Measurements from ENCODE around the gene ATM.

The ATM gene

GRCh38 chr11:108224911-108225786 is 2.3 kb downstream of the ATM start:
- Histone ChIP-seq H3K4me2 (ENCODE audit: low read length, poor library complexity, severe bottlenecking) (peak overlapping the region; percentile 73), H2BK15ac (ENCODE audit: low read depth, poor library complexity, severe bottlenecking) (no peak overlapping the region)

GRCh38 chr11:108226036-108226435 is 3.2 kb downstream of the ATM start:
- 100% methylated on average over 1 of the region's 2 CpGs for WGBS

More at GRCh38 chr11:108224911-108225786, 2.3 kb downstream of the ATM start:
- peak overlapping the region in 1 of 2 experiments; percentile 54 for H2BK12ac ChIP-seq (ENCODE audit: low read length in 2 of 2)
- peak overlapping the region in 1 of 2 experiments; percentile 91 for H3K4me3 ChIP-seq (ENCODE audit: insufficient read depth in 1 of 2, low read depth in 1 of 2, low read length in 2 of 2)
- H2BK5ac ChIP-seq (ENCODE audit: low read depth, low read length, poor library complexity, severe bottlenecking), result no peak overlapping the region
- H4K91ac ChIP-seq (ENCODE audit: low read length), result peak overlapping the region; percentile 50
- no peaks in the 10 kb centered on the region for H3K9me3 ChIP-seq (ENCODE audit: control insufficient read depth, low read length)
- H3K18ac ChIP-seq (ENCODE audit: low read depth in 1 of 2, low read length in 2 of 2), result no peak overlapping the region
- 94% methylated on average over 14 of the region's 14 CpGs for WGBS
- peak overlapping the region; percentile 41 for H4K8ac ChIP-seq (ENCODE audit: low read length)
- no peak overlapping the region for H3K14ac ChIP-seq (ENCODE audit: low read length in 2 of 2)
- no peak overlapping the region for H3K27ac ChIP-seq (ENCODE audit: low read length, poor library complexity, severe bottlenecking)
- peak overlapping the region; percentile 69 for H2AK5ac ChIP-seq (ENCODE audit: low read length, severe bottlenecking)
- H3K9ac ChIP-seq (ENCODE audit: low read length), result peak overlapping the region; percentile 93
- H3K23ac ChIP-seq (ENCODE audit: low read length in 2 of 2), result no peak overlapping the region
- DNase-seq, result no peak
- H2AFZ ChIP-seq (ENCODE audit: low read depth, low read length), result no peak overlapping the region
- H3K4ac ChIP-seq (ENCODE audit: low read depth in 1 of 2, low read length in 2 of 2), result no peak overlapping the region
- H3K36me3 ChIP-seq (ENCODE audit: control insufficient read depth in 1 of 2, insufficient read depth in 2 of 2, low read depth in 1 of 2, low read length in 2 of 2), result peaks cover 6 to 34% of the 10 kb centered on the region in 2 experiments
- H2BK120ac ChIP-seq (ENCODE audit: low read depth, low read length), result no peak overlapping the region
- peaks cover 2% of the 10 kb centered on the region for H3K79me1 ChIP-seq (replicated peaks; ENCODE audit: low read length, poor library complexity, severe bottlenecking)
- peaks cover 3% of the 10 kb centered on the region for H3K4me1 ChIP-seq (ENCODE audit: control insufficient read depth, insufficient read depth, low read depth, low read length)
- no peaks in the 10 kb centered on the region for H3K27me3 ChIP-seq (ENCODE audit: control insufficient read depth in 1 of 2, insufficient read depth in 1 of 2, low read length in 2 of 2)

GRCh38 chr11:108228251-108228650 is 5.4 kb downstream of the ATM start:
- H3K4me2 ChIP-seq (ENCODE audit: low read length, poor library complexity, severe bottlenecking), result no peak overlapping the region
- H2BK12ac ChIP-seq (ENCODE audit: low read length in 2 of 2), result no peak overlapping the region
- H3K18ac ChIP-seq (ENCODE audit: low read depth in 1 of 2, low read length in 2 of 2), result no peak overlapping the region
- H3K79me1 ChIP-seq (replicated peaks; ENCODE audit: low read length, poor library complexity, severe bottlenecking), result peaks cover 11% of the 10 kb centered on the region
- WGBS, result 100% methylated on average over 1 of the region's 2 CpGs
- no peak overlapping the region for H2AK5ac ChIP-seq (ENCODE audit: low read length, severe bottlenecking)
- no peak overlapping the region for H3K14ac ChIP-seq (ENCODE audit: low read length in 2 of 2)
- no peak overlapping the region for H2BK5ac ChIP-seq (ENCODE audit: low read depth, low read length, poor library complexity, severe bottlenecking)
- no peak overlapping the region for H2AFZ ChIP-seq (ENCODE audit: low read depth, low read length)
- no peaks in the 10 kb centered on the region for H3K9me3 ChIP-seq (ENCODE audit: control insufficient read depth, low read length)
- no peak overlapping the region for H3K23ac ChIP-seq (ENCODE audit: low read length in 2 of 2)
- H4K8ac ChIP-seq (ENCODE audit: low read length), result no peak overlapping the region
- DNase-seq, result no peak
- H3K4me3 ChIP-seq (ENCODE audit: insufficient read depth in 1 of 2, low read depth in 1 of 2, low read length in 2 of 2), result no peak overlapping the region
- H3K27me3 ChIP-seq (ENCODE audit: control insufficient read depth in 1 of 2, insufficient read depth in 1 of 2, low read length in 2 of 2), result no peaks in the 10 kb centered on the region
- H3K9ac ChIP-seq (ENCODE audit: low read length), result peak overlapping the region; percentile 6
- H2BK15ac ChIP-seq (ENCODE audit: low read depth, poor library complexity, severe bottlenecking), result no peak overlapping the region
- H3K27ac ChIP-seq (ENCODE audit: low read length, poor library complexity, severe bottlenecking), result no peak overlapping the region
- H3K4me1 ChIP-seq (ENCODE audit: control insufficient read depth, insufficient read depth, low read depth, low read length), result peaks cover 3% of the 10 kb centered on the region
- no peak overlapping the region for H2BK120ac ChIP-seq (ENCODE audit: low read depth, low read length)
- peaks cover 15 to 63% of the 10 kb centered on the region in 2 experiments for H3K36me3 ChIP-seq (ENCODE audit: control insufficient read depth in 1 of 2, insufficient read depth in 2 of 2, low read depth in 1 of 2, low read length in 2 of 2)
- H4K91ac ChIP-seq (ENCODE audit: low read length), result no peak overlapping the region
- no peak overlapping the region for H3K4ac ChIP-seq (ENCODE audit: low read depth in 1 of 2, low read length in 2 of 2)

More at GRCh38 chr11:108226036-108226435, 3.2 kb downstream of the ATM start:
- H2BK15ac ChIP-seq (ENCODE audit: low read depth, poor library complexity, severe bottlenecking), result no peak overlapping the region
- no peak overlapping the region for H3K27ac ChIP-seq (ENCODE audit: low read length, poor library complexity, severe bottlenecking)
- no peak for DNase-seq
- peaks cover 7 to 43% of the 10 kb centered on the region in 2 experiments for H3K36me3 ChIP-seq (ENCODE audit: control insufficient read depth in 1 of 2, insufficient read depth in 2 of 2, low read depth in 1 of 2, low read length in 2 of 2)
- H3K18ac ChIP-seq (ENCODE audit: low read depth in 1 of 2, low read length in 2 of 2), result no peak overlapping the region
- H3K23ac ChIP-seq (ENCODE audit: low read length in 2 of 2), result no peak overlapping the region
- H2AFZ ChIP-seq (ENCODE audit: low read depth, low read length), result no peak overlapping the region
- no peak overlapping the region for H3K14ac ChIP-seq (ENCODE audit: low read length in 2 of 2)
- H2BK120ac ChIP-seq (ENCODE audit: low read depth, low read length), result no peak overlapping the region
- H4K91ac ChIP-seq (ENCODE audit: low read length), result no peak overlapping the region
- H3K4me3 ChIP-seq (ENCODE audit: insufficient read depth in 1 of 2, low read depth in 1 of 2, low read length in 2 of 2), result no peak overlapping the region
- no peak overlapping the region for H2BK12ac ChIP-seq (ENCODE audit: low read length in 2 of 2)
- no peaks in the 10 kb centered on the region for H3K27me3 ChIP-seq (ENCODE audit: control insufficient read depth in 1 of 2, insufficient read depth in 1 of 2, low read length in 2 of 2)
- peaks cover 2% of the 10 kb centered on the region for H3K79me1 ChIP-seq (replicated peaks; ENCODE audit: low read length, poor library complexity, severe bottlenecking)
- H3K4me1 ChIP-seq (ENCODE audit: control insufficient read depth, insufficient read depth, low read depth, low read length), result peaks cover 3% of the 10 kb centered on the region
- H4K8ac ChIP-seq (ENCODE audit: low read length), result no peak overlapping the region
- H3K9ac ChIP-seq (ENCODE audit: low read length), result no peak overlapping the region
- H3K4ac ChIP-seq (ENCODE audit: low read depth in 1 of 2, low read length in 2 of 2), result no peak overlapping the region
- no peaks in the 10 kb centered on the region for H3K9me3 ChIP-seq (ENCODE audit: control insufficient read depth, low read length)
- no peak overlapping the region for H2AK5ac ChIP-seq (ENCODE audit: low read length, severe bottlenecking)
- H3K4me2 ChIP-seq (ENCODE audit: low read length, poor library complexity, severe bottlenecking), result no peak overlapping the region
- H2BK5ac ChIP-seq (ENCODE audit: low read depth, low read length, poor library complexity, severe bottlenecking), result no peak overlapping the region

- Histone ChIP-seq H3K4ac (ENCODE audit: low read depth in 1 of 2, low read length in 2 of 2) (no peak overlapping the region), H2BK12ac (ENCODE audit: low read length in 2 of 2) (no peak overlapping the region), H3K4me1 (ENCODE audit: control insufficient read depth, insufficient read depth, low read depth, low read length) (no peaks in the 10 kb centered on the region), H3K23ac (ENCODE audit: low read length in 2 of 2) (no peak overlapping the region), H3K27me3 (ENCODE audit: control insufficient read depth in 1 of 2, insufficient read depth in 1 of 2, low read length in 2 of 2) (no peaks in the 10 kb centered on the region), H3K4me3 (ENCODE audit: insufficient read depth in 1 of 2, low read depth in 1 of 2, low read length in 2 of 2) (no peak overlapping the region), H2BK15ac (ENCODE audit: low read depth, poor library complexity, severe bottlenecking) (no peak overlapping the region), H3K27ac (ENCODE audit: low read length, poor library complexity, severe bottlenecking) (no peak overlapping the region), H2BK120ac (ENCODE audit: low read depth, low read length) (no peak overlapping the region), H3K9ac (ENCODE audit: low read length) (no peak overlapping the region), H3K4me2 (ENCODE audit: low read length, poor library complexity, severe bottlenecking) (no peak overlapping the region), H2AFZ (ENCODE audit: low read depth, low read length) (no peak overlapping the region), H3K18ac (ENCODE audit: low read depth in 1 of 2, low read length in 2 of 2) (no peak overlapping the region), H2AK5ac (ENCODE audit: low read length, severe bottlenecking) (no peak overlapping the region), H3K79me1 (replicated peaks; ENCODE audit: low read length, poor library complexity, severe bottlenecking) (peaks cover 22% of the 10 kb centered on the region), H2BK5ac (ENCODE audit: low read depth, low read length, poor library complexity, severe bottlenecking) (no peak overlapping the region), H4K91ac (ENCODE audit: low read length) (no peak overlapping the region), H3K14ac (ENCODE audit: low read length in 2 of 2) (no peak overlapping the region), H4K8ac (ENCODE audit: low read length) (peak overlapping the region; percentile 12), H3K9me3 (ENCODE audit: control insufficient read depth, low read length) (no peaks in the 10 kb centered on the region), H3K36me3 (ENCODE audit: control insufficient read depth in 1 of 2, insufficient read depth in 2 of 2, low read depth in 1 of 2, low read length in 2 of 2) (peaks cover 23 to 89% of the 10 kb centered on the region in 2 experiments)
- peak; percentile 25 for DNase-seq
- WGBS, result 100% methylated on average over 1 of the region's 2 CpGs
Measured at GRCh38 chr11:108233277-108233945, 10.5 kb downstream of the ATM start.
